Mammary epithelial cell (primary cell): ENCODE measurements around the gene ACOX1.

Source experiments
- CTCF ChIP-seq, 2 donors: IDR thresholded peaks in 1 of 2; conservative IDR thresholded peaks in 1 of 2; 2 replicates each; pipeline ENCODE4 v1.5.1; 2011 to 2012; ENCODE audit warnings: inconsistent platforms in 2 of 2, low read length in 2 of 2, mild to moderate bottlenecking in 2 of 2, control low read depth in 1 of 2, low read depth in 1 of 2; ENCODE audit not compliant: insufficient read depth in 1 of 2; ENCODE audit errors: extremely low read depth in 1 of 2
- EZH2 ChIP-seq: IDR thresholded peaks from 2 replicates; pipeline ENCODE4 v1.6.1; 2012; ENCODE audit warnings: low read length, inconsistent platforms, borderline replicate concordance

GRCh38 chr17:75914643-75915267, 64.2 kb downstream of the ACOX1 start:
- no peak for TF ChIP-seq CTCF (conservative IDR thresholded peaks at IDR 0.05 in 1 of 2, IDR thresholded peaks at IDR 0.05 in 1 of 2; ENCODE audit: extremely low read depth in 1 of 2, insufficient read depth in 1 of 2, low read depth in 1 of 2, low read length in 2 of 2)
- no peak for TF ChIP-seq EZH2
